HCT116 (cell line): ENCODE results near the gene SLC41A1. TPM values are rescaled to one million over a fixed set of nuclear protein-coding genes. Genes with fewer than 3 reads are reported as not detected.

Experiments
- ATAC-seq: fragments of 200-7000 bp; cut with Tn5 transposase; 2 replicates; pipeline ENCODE4 v1.9.1; 2020; ENCODE audit warnings: mild to moderate bottlenecking, moderate library complexity
- BruUV-seq: library from RNA; stranded (reverse); fragments of 400-500 nt; replicated peaks from 2 replicates; lab custom pipeline; 2021; lab: Mats Ljungman, UMichigan
- CTCF ChIA-PET: fragments of 300-600 bp; sonication (Branson Sonifier 250); formaldehyde crosslinking; loops from one replicate; lab custom pipeline; 2021; ENCODE audit warnings: antibody characterized with exemption; lab: Charles Lee
- POLR2A ChIA-PET: fragments of 300-600, 350-600 bp; sonication (Branson Sonifier 250); formaldehyde crosslinking; loops from one replicate; lab custom pipeline; 2021; ENCODE audit warnings: antibody characterized with exemption; lab: Charles Lee
- RAD21 ChIA-PET, 2 experiments: fragments of 300-600 bp; sonication (Branson Sonifier 250); formaldehyde crosslinking; loops; one replicate each; lab custom pipeline; 2023; ENCODE audit warnings: low total read pairs in 2 of 2; ENCODE audit not compliant: uncharacterized antibody in 2 of 2, unreplicated experiment in 2 of 2, low non-redundant PET in 1 of 2; lab: Charles Lee
- DNase-seq: peaks from one replicate; pipeline ENCODE4 v3.0.0-alpha.2; 2010; ENCODE audit warnings: low read depth, low spot score
- H2AFZ ChIP-seq: fragments of 200-600 bp; shearing (Covaris generic), sonication (generic); 2 replicates; pipeline ENCODE4 v1.6.1; 2017; ENCODE audit warnings: low read depth, mixed run types, mixed read lengths, antibody characterized with exemption, low read length; ENCODE audit not compliant: poor library complexity, severe bottlenecking
- H3K27ac ChIP-seq: 2 replicates; pipeline ENCODE4 v1.5.1; 2012; ENCODE audit warnings: low read depth, low read length
- H3K27me3 ChIP-seq: fragments of 200-600 bp; sonication (generic); 2 replicates; pipeline ENCODE4 v1.6.1; 2016; ENCODE audit warnings: mixed run types, low read length, mixed read lengths; ENCODE audit not compliant: insufficient read depth
- H3K36me3 ChIP-seq, 2 experiments: fragments of 200-500 bp in 1 of 2; fragments of 200-600 bp in 1 of 2; sonication (Bioruptor generic) in 1 of 2; sonication (generic) in 1 of 2; 2 replicates each; pipeline versions ENCODE4 v1.5.1 to v1.6.1; 2014 to 2016; ENCODE audit warnings: low read length in 2 of 2, inconsistent platforms in 1 of 2, mixed read lengths in 1 of 2, mixed run types in 1 of 2; ENCODE audit not compliant: insufficient read depth in 2 of 2, control insufficient read depth in 1 of 2
- H3K4me1 ChIP-seq, 2 experiments: fragments of 200-600 bp in 1 of 2; sonication (generic) in 1 of 2; 2 replicates each; pipeline versions ENCODE4 v1.5.1 to v1.6.1; 2012 to 2017; ENCODE audit warnings: low read length in 2 of 2, inconsistent platforms in 1 of 2, mild to moderate bottlenecking in 1 of 2, mixed read lengths in 1 of 2, mixed run types in 1 of 2, moderate library complexity in 1 of 2; ENCODE audit not compliant: insufficient read depth in 2 of 2, control insufficient read depth in 1 of 2
- H3K4me2 ChIP-seq: fragments of 200-600 bp; sonication (generic); 2 replicates; pipeline ENCODE4 v1.6.1; 2017; ENCODE audit warnings: mixed run types, low read length, mixed read lengths
- H3K4me3 ChIP-seq, 2 experiments: fragments of 200-600 bp in 1 of 2; sonication (generic) in 1 of 2; replicated peaks in 1 of 2; 2 replicates each; pipeline ENCODE4 v1.5.1; 2011 to 2016; ENCODE audit warnings: low read length in 2 of 2, control low read depth in 1 of 2, low read depth in 1 of 2, mild to moderate bottlenecking in 1 of 2, mixed read lengths in 1 of 2, mixed run types in 1 of 2
- H3K79me2 ChIP-seq: fragments of 200-600 bp; sonication (generic); 2 replicates; pipeline ENCODE4 v1.6.1; 2017; ENCODE audit warnings: mild to moderate bottlenecking, mixed run types, low read length, moderate library complexity, mixed read lengths; ENCODE audit not compliant: insufficient read depth
- H3K9ac ChIP-seq: fragments of 200-600 bp; sonication (generic); 2 replicates; pipeline ENCODE4 v1.6.1; 2016; ENCODE audit warnings: low read length, mixed read lengths
- H3K9me2 ChIP-seq: fragments of 200-600 bp; sonication (generic), shearing (Covaris generic); 2 replicates; pipeline ENCODE4 v1.6.1; 2017; ENCODE audit warnings: mixed run types, mild to moderate bottlenecking, moderate library complexity; ENCODE audit not compliant: insufficient read depth
- H3K9me3 ChIP-seq, 2 experiments: fragments of 200-500 bp in 1 of 2; fragments of 200-600 bp in 1 of 2; sonication (Bioruptor generic) in 1 of 2; sonication (generic) in 1 of 2; 2 replicates each; pipeline ENCODE4 v1.6.1; 2014 to 2017; ENCODE audit warnings: low read length in 2 of 2, mixed read lengths in 2 of 2, inconsistent platforms in 1 of 2, low read depth in 1 of 2, mild to moderate bottlenecking in 1 of 2, mixed run types in 1 of 2, moderate library complexity in 1 of 2; ENCODE audit not compliant: control insufficient read depth in 1 of 2, insufficient read depth in 1 of 2
- H4K20me1 ChIP-seq: fragments of 200-600 bp; sonication (generic), shearing (Covaris generic); 2 replicates; pipeline ENCODE4 v1.6.1; 2017; ENCODE audit warnings: mixed run types, mild to moderate bottlenecking, moderate library complexity; ENCODE audit not compliant: insufficient read depth
- ATF3 ChIP-seq: IDR thresholded peaks from 2 replicates; pipeline ENCODE4 v1.6.1; 2012
- CEBPB ChIP-seq: IDR thresholded peaks from 2 replicates; pipeline ENCODE4 v1.6.1; 2012; ENCODE audit warnings: low read depth
- EGR1 ChIP-seq: IDR thresholded peaks from 2 replicates; pipeline ENCODE4 v1.6.1; 2012; ENCODE audit warnings: low read depth
- ELF1 ChIP-seq: IDR thresholded peaks from 2 replicates; pipeline ENCODE4 v1.6.1; 2012; ENCODE audit warnings: low read depth, borderline replicate concordance
- EZH2 ChIP-seq: fragments of 200-600 bp; sonication (generic); IDR thresholded peaks from 2 replicates; pipeline ENCODE4 v1.6.1; 2017; ENCODE audit warnings: antibody characterized with exemption, mixed run types
- EZH2phosphoT487 ChIP-seq: fragments of 200-600 bp; IDR thresholded peaks from 2 replicates; pipeline ENCODE4 v1.6.1; 2018; ENCODE audit warnings: antibody characterized with exemption, borderline replicate concordance
- FOSL1 ChIP-seq: IDR thresholded peaks from 2 replicates; pipeline ENCODE4 v1.6.1; 2012; ENCODE audit warnings: low read depth
- JUND ChIP-seq: IDR thresholded peaks from 2 replicates; pipeline ENCODE4 v1.6.1; 2012
- MAX ChIP-seq: IDR thresholded peaks from 2 replicates; pipeline ENCODE4 v1.6.1; 2012
- POLR2A ChIP-seq: IDR thresholded peaks from 2 replicates; pipeline ENCODE4 v1.7.0; 2011; ENCODE audit warnings: borderline replicate concordance; ENCODE audit not compliant: insufficient read depth, insufficient read length; ENCODE audit errors: extremely low read depth
- POLR2AphosphoS5 ChIP-seq: IDR thresholded peaks from 2 replicates; pipeline ENCODE4 v1.6.1; 2011; ENCODE audit warnings: mild to moderate bottlenecking, low read depth, low read length, moderate library complexity
- RAD21 ChIP-seq: IDR thresholded peaks from 2 replicates; pipeline ENCODE4 v1.6.1; 2012; ENCODE audit warnings: low read depth, mild to moderate bottlenecking
- SIN3A ChIP-seq: IDR thresholded peaks from 2 replicates; pipeline ENCODE4 v1.6.1; 2012; ENCODE audit warnings: low read depth
- SRF ChIP-seq: IDR thresholded peaks from 2 replicates; pipeline ENCODE4 v1.6.1; 2012; ENCODE audit warnings: low read depth
- TCF7L2 ChIP-seq: IDR thresholded peaks from 2 replicates; pipeline ENCODE4 v1.7.0; 2011; ENCODE audit warnings: borderline replicate concordance, inconsistent platforms; ENCODE audit not compliant: insufficient read depth, insufficient read length; ENCODE audit errors: extremely low read depth
- YY1 ChIP-seq: IDR thresholded peaks from 2 replicates; pipeline ENCODE4 v1.6.1; 2011; ENCODE audit warnings: low read length, low read depth, moderate library complexity, mild to moderate bottlenecking; ENCODE audit not compliant: insufficient replicate concordance; ENCODE audit errors: extremely low read depth
- ZBTB33 ChIP-seq: IDR thresholded peaks from 2 replicates; pipeline ENCODE4 v1.6.1; 2011; ENCODE audit warnings: mild to moderate bottlenecking, low read length, moderate library complexity; ENCODE audit not compliant: insufficient replicate concordance; ENCODE audit errors: extremely low read depth
- ZNF274 ChIP-seq: fragments of 200-500 bp; sonication (Bioruptor generic); IDR thresholded peaks from 2 replicates; pipeline ENCODE4 v1.6.1; 2014; ENCODE audit warnings: mild to moderate bottlenecking, low read depth, low read length, inconsistent platforms
- intact Hi-C: fragments of 100-400 bp; cut with micrococcal nuclease; formaldehyde crosslinking; loops from 2 replicates; pipeline ENCODE4 v1.10.0; 2022
- total RNA-seq: library from RNA; stranded (reverse); gene quantifications from one replicate; pipeline ENCODE4 v1.2.1, GENCODE V29; 2021; ENCODE audit not compliant: unreplicated experiment

Gene SLC41A1
- total RNA-seq, 1 experiment from 2014 or later, result 35.9 TPM

- intact Hi-C loops, result no loop called here
- Histone ChIP-seq H3K4me3 (no peak overlapping the region), H3K9me3 (no peaks in the 10 kb centered on the region), H3K4me1 (peaks cover 0 to 4% of the 10 kb centered on the region in 2 experiments; a peak in 1 of 4 replicates), H4K20me1 (no peaks in the 10 kb centered on the region), H3K9ac (no peak overlapping the region), H2AFZ (no peak overlapping the region), H3K4me2 (no peak overlapping the region), H3K79me2 (no peaks in the 10 kb centered on the region), H3K27me3 (no peaks in the 10 kb centered on the region), H3K27ac (no peak overlapping the region), H3K9me2 (no peaks in the 10 kb centered on the region), H3K36me3 (peaks cover 10 to 13% of the 10 kb centered on the region in 2 experiments; a peak in 3 of 4 replicates)
- BruUV-seq, result no TSS peak
- RAD21 ChIA-PET, result no interaction called here
- CTCF ChIA-PET, result no interaction called here
- TF ChIP-seq EGR1 (no peak), POLR2A (no peak), RAD21 (no peak), FOSL1 (no peak), ZNF274 (no peak), ATF3 (no peak)
- DNase-seq (no peak), ATAC-seq (peak; percentile 60; the same call in 1 of the 2 replicates)
- POLR2A ChIA-PET, result no interaction called here
Observed at GRCh38 chr1:205798577-205798976, 14.4 kb downstream of the SLC41A1 start.

- Histone ChIP-seq H3K27me3 (no peaks in the 10 kb centered on the region), H4K20me1 (no peaks in the 10 kb centered on the region), H3K9me2 (no peaks in the 10 kb centered on the region), H3K9ac (no peak overlapping the region), H3K27ac (no peak overlapping the region), H2AFZ (no peak overlapping the region), H3K4me1 (peaks cover 0 to 4% of the 10 kb centered on the region in 2 experiments; a peak in 1 of 4 replicates), H3K9me3 (no peaks in the 10 kb centered on the region), H3K4me2 (no peak overlapping the region), H3K79me2 (no peaks in the 10 kb centered on the region), H3K4me3 (no peak overlapping the region), H3K36me3 (peaks cover 10 to 13% of the 10 kb centered on the region in 2 experiments; a peak in 3 of 4 replicates)
- ChIA-PET CTCF (no interaction called here), POLR2A (no interaction called here), RAD21 (no interaction called here)
- no TSS peak for BruUV-seq
- no peak for DNase-seq
- TF ChIP-seq EZH2 (no peak), CEBPB (no peak), ATF3 (no peak), MAX (no peak), ELF1 (no peak), FOSL1 (no peak), YY1 (no peak), TCF7L2 (no peak), ZBTB33 (no peak), JUND (no peak), POLR2A (no peak), ZNF274 (no peak), RAD21 (no peak), EZH2phosphoT487 (no peak), SRF (no peak), SIN3A (no peak), POLR2AphosphoS5 (no peak)
- ATAC-seq, result no peak
- intact Hi-C loops, result no loop called here
Observed at GRCh38 chr1:205797168-205797567, 15.8 kb downstream of the SLC41A1 start.
